ENCODE results near the gene DLG5.

GRCh38 chr10:77964811-77965210 lies 38.3 kb upstream of the DLG5 start:
- TF ChIP-seq CTCF (IDR thresholded peaks at IDR 0.05) = no peak
- no peak for TF ChIP-seq EZH2 (IDR thresholded peaks at IDR 0.05; ENCODE audit: borderline replicate concordance, insufficient read depth, low read depth, low read length, poor library complexity, severe bottlenecking)
